Stimulated activated CD4-positive, alpha-beta T cell treated with anti-CD3 and anti-CD28 coated beads, Interleukin-1b, Interleukin-23, amount 100 ng/mL, for 48 hours (primary cell): Measurements from ENCODE around the gene OAT.

Source experiments
- DNase-seq: peaks from one replicate; pipeline ENCODE4 v3.0.0-alpha.2; 2020

OAT gene

GRCh38 chr10:124349996-124350280 is 68.8 kb downstream of the OAT start:
- DNase-seq: no peak

- no peak for DNase-seq
Observed at GRCh38 chr10:124349231-124349995, 69.3 kb downstream of the OAT start.

GRCh38 chr10:124348801-124349200 is 69.9 kb downstream of the OAT start:
- DNase-seq: no peak

- no peak for DNase-seq
Observed at GRCh38 chr10:124347956-124348355, 70.8 kb downstream of the OAT start.
